Midbrain (tissue), 1 donor: ENCODE results near the gene THOC6.
"Not testable (repeated sequence)": the region's sequence is repeated elsewhere in the genome, so short reads cannot be mapped to it uniquely, and the experiment has no call there.

Source experiments
- DNase-seq: peaks from one replicate; lab custom pipeline; 2025; lab: John Stamatoyannopoulos, UW

Gene THOC6

DNA sequence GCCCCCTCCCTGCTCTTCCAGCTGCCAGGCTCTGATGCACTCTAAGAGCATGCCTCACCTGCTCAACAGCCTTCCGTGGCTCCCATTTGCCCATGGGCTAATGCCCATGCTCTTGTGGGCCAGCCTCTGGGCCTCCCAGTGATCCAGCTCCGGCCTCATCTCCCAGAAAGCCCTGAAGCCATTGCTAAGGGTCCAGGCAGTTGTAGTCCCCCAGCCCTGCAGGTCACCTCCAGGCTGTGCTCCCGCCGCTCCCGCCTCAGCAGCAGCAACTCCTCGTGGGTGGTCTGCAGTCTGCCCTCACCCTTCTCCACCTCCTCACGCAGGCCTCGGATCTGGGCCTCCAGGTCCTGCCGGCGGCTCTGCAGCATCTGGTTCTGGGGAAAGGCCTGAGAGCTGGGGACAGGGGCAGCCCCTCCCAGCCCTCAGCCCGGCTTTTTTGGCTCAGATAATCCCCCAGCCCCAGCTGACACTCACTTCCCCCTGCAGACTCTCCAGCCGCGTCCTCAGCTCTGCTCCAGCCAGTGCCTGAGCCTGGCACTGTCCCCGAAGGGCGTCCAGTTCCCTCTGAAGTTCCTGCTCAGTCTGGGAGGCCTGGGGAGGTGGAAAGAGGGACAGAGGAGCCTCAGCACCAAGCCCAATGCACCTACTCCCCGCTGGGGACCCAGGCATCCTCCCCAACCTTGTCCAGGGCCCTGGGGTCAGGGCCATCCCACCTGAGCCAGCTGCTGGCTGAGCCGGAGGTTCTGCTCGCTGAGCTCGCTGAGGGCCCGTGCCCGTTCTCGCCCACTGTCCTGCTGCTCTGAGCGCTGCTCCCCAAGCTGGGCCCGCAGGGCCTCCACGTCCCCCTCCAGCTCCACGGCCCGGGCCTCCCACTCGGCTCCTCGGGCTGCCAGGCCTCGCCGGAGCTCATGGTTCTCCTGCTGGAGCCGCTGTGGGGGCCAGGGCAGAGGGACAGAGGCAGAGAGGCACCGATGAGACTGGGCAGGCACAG lies 6.7 kb downstream of the THOC6 start:
- DNase-seq, result no peak

DNA sequence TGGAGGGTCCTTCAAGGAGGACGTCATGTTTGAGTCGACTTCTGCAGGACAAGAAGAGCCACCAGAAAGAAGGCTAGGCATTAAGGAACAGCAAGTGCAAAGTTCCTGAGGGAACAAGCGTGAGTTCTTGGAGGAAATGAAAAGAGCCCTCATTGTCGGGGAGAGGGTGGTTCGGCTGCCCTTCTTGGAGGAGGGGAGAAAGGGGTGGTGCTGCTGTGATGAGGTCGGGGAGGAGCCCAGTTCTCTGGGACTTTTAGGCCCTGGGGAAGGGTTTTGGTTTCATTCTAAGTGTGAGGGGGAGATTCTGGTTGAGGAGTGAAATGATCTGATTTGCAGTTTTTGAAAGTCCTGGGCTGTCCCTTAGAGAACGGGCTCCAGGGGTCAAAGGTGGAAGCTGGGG lies 8.8 kb downstream of the THOC6 start:
- no peak for DNase-seq

DNA sequence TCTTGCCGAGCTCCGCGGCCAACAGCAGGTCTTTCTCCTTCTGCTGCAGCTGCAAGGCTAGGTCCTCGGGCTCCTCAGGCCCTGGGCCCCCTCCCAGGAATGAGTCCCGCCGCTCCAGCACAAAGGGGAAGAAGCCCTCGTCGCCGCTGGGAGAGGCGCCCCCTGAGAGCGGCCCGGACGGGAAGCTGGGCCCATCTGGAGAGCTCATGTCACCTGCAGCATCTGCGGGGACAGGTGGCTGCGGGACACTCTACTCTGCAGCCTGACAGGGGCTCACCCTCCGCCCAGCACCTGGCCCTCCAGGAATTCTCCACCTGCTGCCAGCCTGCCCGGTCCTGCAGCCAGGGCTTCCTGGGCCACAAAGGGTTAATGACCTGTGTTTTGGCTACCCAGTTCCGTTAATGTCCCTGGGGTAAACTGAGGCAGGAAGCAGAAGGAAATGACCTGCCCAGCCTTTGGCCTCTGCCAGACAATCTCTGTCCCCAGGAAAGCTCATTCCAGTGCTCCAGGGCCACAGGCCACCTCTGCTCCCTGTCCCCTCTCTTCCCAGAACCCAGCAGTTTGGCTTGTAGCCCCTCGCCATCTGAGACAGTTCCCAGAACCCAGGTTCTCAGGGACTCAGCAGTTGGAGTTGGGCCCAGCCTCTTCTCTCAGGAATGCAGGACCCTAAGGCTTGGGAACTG lies 11.6 kb downstream of the THOC6 start:
- DNase-seq, result no peak

DNA sequence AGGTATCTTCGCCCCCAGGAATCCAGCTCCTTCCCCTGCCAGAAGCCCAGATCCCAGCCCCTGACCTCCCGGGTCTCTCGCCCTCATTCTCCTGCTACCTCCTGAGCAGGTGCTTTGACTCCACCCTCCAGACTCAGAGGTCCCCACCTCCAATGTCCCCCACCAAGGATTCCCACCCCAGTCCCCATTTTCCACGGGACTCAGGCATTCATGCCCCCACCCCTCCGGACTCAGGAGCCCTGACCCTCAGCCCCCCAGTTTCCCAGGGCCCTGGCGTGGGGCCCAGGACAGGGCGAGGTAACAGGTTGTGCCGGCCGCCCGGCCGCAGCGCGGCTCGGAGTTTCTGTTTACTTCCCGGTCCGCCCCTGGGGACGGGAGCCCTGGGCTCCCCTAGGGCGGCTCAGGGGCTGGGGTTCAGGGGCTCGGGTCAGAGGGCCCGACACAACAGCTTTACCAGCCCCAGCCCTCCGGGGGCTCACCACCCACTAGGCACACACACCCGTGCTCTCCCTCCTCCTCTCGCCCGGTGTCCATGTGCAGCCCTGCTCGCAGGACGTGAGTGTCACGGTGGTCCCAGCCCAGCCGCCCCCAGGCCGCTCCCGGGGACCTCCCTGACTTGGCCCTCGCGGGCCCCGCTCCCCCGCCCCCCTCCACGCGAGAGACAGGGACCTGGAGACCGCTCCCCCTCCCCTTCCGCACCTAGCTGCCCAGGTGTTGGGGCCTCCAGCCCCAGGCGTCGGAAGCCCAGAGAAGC lies 12.3 kb downstream of the THOC6 start:
- DNase-seq, result no peak

DNA sequence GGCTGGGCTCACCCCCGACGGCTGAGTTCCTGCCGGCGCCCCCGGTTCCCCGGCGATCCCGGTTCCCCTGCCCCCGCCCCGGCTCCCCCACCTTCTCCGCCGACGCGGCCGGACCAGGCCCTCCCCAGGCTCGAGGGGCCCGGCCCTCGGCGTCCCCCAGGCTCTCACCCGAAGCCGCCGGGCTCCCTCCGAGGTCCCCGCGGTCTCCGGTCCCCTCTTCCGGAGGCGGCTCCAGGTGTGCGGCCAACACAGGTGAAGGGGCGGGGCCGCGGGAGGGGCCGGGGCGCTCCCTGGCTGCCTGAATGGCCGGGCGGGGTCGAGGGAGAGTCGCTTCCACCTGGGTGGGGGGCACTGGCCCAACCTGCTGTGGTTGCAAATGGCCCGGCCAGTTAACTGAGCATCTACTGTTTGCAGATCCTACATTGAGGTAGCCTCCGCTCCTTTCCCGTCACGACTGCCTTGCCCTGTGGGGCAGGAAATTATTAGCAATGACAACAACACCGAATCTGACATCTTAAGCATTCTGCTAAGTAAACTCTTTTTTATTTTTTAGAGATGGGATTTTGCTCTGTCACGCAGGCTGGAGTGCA lies 13.0 kb downstream of the THOC6 start, which contains the start of gene BICDL2:
BICDL2 (minus strand) TSS at position 219 of the 590 bp plus-strand sequence. CDS start 1,448 bp downstream, outside the sequence.
- DNase-seq, result no peak

DNA sequence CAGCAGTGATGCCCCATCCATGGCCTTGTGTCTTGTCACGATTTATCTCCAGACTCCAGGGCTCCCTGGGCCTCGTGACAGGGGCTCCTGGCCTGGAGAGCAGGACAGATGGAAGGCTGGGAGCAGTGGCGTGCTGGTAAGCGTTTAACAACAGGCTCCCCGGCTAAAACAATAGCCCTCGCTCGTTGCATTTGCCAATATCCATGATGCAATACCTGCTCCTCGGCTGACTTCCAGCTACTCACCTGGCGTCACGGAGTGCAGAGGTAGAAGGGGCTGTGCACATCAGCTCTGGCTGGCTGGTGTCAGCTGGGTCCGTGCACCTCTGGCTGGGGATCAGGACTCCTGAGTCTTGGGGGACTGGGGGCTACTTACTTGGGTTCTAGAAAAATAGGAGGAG lies 14.4 kb downstream of the THOC6 start:
- no peak for DNase-seq

DNA sequence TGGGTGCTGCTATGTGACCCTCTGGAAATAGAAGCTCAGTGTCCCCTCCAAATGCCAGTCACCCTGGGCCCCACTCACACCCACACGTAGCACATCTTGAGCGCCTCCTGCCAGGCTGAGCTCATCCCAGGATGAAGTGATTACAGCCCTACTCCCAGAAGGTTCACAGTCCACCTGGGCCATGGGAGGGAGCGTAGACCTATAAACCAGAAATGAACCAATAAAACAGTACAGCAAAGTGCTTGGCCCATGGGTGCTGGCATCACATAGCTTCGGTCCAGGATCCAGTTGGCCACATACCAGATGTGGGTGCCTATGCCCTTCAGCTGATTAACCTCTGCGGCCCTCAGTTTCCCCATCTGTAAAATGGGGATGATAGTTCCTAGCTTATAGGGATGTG lies 15.1 kb downstream of the THOC6 start:
- DNase-seq, result no peak

DNA sequence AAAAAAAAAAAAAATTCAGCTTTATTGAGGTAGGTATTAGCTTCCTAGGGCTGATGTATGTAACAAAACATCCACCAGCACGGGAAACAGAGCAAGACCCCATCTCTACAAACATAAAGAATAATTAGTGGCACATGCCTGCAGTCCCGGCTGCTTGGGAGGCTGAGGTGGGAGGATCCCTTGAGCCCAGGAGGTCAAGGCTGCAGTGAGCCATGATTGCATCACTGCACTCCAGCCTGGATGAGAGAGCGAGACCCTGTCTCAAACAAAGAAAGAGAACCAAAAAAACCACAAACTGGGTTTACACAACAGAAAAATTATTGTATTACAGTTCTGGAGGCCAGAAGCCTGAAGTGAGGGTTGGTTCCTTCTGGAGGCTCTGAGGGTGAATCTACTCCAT lies 18.5 kb downstream of the THOC6 start:
- DNase-seq, result no peak

DNA sequence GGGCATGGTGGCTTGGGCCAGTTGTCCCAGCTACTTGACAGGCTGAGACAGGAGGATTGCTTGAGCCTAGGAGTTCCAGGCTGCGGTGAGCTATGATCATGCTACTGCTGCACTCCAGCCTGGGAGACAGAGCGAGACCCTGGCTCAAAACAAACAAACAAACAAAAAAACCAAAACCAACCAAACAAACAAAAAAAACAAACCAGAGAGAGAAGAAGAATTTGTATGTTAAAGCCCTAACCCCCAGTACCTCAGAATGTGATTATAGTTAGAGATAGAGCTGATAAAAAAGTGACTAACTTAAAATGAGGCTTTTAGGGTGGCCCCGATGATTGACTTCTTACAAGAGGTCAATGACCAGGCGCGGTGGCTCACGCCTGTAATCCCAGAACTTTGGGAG lies 20.9 kb downstream of the THOC6 start:
- DNase-seq, result no peak

DNA sequence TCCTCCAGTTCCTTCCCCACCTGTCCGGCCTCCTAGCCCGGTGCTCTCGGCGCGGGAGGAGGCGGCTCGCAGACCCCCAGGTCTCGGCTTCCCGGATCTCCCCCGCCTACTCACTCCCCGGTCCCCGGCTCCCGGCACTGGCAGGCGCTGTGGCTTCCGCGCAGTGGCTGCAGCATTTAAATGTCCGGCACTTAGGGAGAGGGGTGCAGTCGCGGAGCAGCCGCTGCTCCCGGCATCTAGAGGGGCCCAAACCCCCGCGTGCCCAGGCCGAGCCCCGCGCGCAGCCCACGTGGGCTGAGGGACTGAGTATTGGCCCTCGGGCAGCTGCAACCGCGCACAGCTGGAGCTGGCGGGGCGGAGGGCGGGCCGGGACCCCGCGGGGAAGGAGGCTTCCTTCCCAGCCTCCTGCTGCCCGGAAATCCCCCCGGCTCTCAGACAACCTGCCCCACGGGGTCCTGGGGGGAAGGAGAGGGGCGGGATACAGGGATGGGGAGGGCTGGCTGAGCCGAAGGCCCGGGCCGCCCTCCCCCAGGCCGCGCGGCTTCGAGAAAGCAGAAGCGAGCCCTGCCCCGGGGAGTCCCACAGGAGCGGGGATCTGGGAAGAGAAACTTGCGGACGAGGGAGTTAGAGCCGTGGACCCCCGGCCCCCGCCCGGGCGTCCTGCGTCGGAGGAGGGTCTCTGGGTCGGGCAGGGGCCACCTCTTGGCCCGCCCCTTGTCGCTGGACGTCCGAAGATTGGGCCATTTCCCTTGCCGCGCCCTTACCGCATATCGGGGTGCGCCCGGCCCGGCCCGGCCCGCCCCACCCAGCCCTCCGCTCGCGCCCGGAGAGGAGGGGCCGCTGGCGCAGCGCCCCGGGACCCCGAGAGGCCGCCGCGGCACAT lies 22.2 kb downstream of the THOC6 start, which contains the start of gene MMP25:
MMP25 (plus strand) TSS at position 804 of the 883 bp plus-strand sequence. CDS start 357 bp downstream, outside the sequence.
- DNase-seq, result no peak

DNA sequence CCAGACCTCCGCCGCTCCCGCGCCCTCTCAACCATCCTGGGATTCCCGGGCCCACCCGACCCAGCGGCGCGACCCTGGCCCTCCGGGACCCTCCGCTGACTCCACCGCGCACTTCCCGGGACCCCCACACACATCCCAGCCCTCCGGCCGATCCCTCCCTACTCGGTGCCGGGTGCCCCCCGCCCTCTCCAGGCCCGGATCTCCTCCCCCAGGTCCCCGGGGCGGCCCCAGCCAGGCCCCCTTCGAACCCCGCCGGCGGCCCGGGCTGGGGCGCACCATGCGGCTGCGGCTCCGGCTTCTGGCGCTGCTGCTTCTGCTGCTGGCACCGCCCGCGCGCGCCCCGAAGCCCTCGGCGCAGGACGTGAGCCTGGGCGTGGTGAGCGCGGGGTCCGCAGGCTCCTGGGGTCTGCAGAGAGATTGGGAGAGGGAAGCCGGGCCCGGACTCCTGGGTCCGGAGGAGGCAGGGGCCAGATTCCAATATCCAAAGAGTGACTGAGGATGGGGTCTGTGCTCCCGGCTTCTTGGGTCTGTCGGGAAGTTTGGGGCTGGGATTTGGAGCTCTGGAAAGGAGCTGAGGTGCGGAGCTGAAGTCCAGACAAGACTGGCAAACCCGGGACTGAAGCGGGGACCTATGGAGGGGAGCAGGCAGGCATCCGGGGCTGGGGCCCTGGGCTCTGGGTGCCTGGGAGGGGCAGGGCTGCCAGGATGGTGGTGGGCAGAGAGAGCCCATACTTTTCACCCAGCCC lies 23.0 kb downstream of the THOC6 start:
- no peak for DNase-seq

DNA sequence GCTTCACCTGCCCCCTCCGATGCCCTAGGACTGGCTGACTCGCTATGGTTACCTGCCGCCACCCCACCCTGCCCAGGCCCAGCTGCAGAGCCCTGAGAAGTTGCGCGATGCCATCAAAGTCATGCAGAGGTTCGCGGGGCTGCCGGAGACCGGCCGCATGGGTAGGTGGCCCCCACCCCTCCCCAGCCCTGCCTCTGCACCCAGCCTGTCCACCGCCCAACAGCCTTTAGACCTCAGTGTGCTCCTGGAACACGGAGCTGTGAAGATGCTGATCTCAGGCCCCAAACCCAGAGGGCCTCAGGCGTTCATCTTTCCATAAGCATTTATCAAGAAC lies 23.5 kb downstream of the THOC6 start:
- no peak for DNase-seq

DNA sequence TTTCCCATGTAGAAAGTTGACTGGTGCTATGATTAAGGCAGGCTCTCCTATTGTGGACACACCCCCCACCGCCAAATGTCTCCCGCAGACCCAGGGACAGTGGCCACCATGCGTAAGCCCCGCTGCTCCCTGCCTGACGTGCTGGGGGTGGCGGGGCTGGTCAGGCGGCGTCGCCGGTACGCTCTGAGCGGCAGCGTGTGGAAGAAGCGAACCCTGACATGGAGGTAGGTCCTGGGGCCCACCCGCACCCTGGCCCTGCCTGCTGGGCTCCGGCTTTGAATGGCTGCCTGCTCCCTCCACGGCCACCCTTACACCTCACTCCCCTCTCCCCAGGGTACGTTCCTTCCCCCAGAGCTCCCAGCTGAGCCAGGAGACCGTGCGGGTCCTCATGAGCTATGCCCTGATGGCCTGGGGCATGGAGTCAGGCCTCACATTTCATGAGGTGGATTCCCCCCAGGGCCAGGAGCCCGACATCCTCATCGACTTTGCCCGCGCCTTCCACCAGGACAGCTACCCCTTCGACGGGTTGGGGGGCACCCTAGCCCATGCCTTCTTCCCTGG lies 26.2 kb downstream of the THOC6 start:
- DNase-seq, result no peak

DNA sequence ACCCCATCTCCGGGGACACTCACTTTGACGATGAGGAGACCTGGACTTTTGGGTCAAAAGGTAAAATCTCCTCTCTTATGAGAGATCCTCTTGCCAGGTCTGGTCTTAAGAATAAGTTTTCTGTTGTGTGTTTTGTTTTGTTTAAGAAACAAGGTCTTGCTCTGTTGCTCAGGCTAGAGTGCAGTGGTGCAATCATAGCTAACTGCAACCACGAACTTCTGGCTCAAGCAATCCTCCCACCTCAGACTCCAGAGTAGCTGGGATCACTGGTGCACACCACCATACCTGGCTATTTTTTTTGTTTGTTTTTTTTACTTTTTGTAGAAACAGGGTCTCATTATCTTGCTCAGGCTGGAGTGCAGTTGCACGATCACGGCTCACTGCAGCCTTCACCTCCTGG lies 26.7 kb downstream of the THOC6 start:
- DNase-seq, result no peak

DNA sequence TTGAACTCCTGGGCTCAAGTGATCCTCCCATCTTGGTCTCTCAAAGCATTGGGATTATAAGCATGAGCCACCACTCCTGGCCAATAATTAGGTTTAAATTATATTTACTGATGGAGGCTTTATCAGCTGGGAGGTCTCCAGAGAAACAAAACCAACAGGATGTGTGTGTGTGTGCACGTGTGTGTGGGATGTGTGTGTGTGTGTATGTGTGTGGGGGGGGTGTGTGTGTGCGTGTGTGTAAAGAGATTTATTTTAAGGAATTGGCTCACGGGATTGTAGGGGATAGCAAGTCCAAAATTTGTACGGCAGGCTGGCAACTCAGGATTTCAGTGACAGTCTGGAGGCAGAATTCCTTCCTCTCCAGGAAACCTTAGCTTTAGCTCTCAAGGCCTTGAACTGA lies 27.2 kb downstream of the THOC6 start:
- DNase-seq, result no peak

DNA sequence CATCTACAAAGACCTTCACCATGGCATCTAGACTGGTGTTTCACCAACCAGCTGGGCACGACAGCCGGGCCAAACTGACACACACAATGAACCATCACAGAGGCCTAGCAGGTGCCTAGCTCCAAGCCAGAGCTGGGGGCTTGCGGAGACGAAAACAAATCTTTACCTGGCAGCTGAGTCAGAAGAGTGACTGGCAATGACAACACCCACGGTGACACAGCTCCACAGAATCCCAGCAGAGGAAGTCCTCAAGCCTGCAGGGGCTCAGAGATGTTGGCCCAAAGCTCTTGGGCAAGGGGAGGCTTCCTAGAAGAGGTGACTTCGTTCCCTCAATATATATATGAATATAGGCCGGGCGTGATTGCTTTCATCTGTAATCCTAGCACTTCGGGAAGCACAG lies 27.7 kb downstream of the THOC6 start:
- DNase-seq, result no peak

DNA sequence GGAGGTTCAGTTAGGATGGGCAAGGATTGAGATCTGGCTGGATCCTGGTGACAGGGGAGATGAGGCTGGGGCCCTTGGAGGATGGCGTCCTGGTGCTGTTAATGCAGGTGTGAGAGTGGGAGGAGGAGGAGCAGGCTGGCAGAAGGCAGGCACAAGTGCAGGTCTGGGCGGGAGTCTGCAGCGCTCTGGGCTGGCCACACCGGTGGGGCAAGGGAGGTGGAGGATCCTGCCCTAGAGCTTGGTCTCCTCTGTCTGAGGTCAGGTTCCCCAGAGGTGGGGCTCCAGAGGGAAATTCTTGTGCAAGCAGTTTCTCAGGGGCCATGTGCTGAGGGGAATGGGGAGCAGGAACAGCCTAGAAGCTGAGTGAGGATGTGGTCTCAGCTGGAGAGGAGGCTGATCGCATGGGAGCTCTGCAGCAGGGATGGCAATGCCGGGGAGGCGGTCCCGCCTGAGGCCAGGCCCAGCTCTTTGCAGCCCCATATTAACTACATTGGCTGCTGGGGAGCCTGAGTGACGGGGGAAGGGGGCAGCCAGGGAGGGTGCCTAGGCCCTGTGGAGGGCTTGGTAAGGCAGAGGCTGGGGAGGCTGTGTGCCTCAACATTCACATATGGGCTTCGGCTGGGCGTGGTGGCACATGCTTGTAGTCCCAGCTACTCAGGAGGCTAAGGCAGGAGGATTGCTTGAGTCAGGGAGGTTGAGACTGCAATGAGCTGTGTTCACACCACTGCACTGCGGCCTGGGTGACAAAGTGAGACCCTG lies 28.9 kb downstream of the THOC6 start:
- DNase-seq, result not testable (repeated sequence)

DNA sequence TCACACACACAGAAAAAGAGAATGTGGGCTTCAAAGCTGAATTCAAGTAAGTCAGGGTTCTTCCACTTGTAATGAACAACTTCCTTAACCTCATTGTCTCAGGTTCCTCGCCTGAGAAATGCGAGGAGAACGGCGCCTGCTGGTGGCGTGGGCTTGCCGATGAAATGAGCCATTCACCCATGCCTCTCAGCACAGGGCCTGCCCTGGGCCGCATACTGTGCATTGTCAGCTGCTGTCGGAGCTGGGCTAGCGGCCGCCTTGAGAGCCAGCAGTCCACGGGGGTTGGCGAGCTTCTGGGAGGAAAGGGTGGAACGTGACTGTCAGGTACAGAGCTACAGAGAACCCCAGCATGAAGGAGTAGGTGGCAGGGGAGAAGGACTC lies 29.5 kb downstream of the THOC6 start:
- not testable (repeated sequence) for DNase-seq
